CD4-positive, alpha-beta T cell (primary cell): ENCODE data around the gene GPC5. TPM values are rescaled to one million over a fixed set of nuclear protein-coding genes. Genes with fewer than 3 reads are reported as not detected.

Experiments used
- ATAC-seq: fragments of 200-7000 bp; cut with Tn5 transposase; one replicate; pipeline ENCODE4 v1.10.0; 2022; ENCODE audit warnings: mild to moderate bottlenecking; ENCODE audit not compliant: poor library complexity
- CTCF ChIA-PET: fragments of 350-600 bp; sonication (Branson Sonifier 250); formaldehyde crosslinking; loops from one replicate; lab custom pipeline; 2021; ENCODE audit warnings: antibody characterized with exemption, inconsistent platforms; lab: Charles Lee
- POLR2A ChIA-PET: fragments of 350-600 bp; sonication (Branson Sonifier 250); formaldehyde crosslinking; loops from one replicate; lab custom pipeline; 2021; ENCODE audit warnings: antibody characterized with exemption, inconsistent platforms; lab: Charles Lee
- DNase-seq, 14 experiments: peaks; one replicate each; pipeline ENCODE4 v3.0.0-alpha.2; 2013 to 2020; ENCODE audit warnings: mixed read lengths in 2 of 14
- H3K27ac ChIP-seq, 2 donors: one replicate each; pipeline versions ENCODE4 v1.5.1 to v1.7.0; 2013; ENCODE audit warnings: low read length in 2 of 2, low read depth in 1 of 2, mild to moderate bottlenecking in 1 of 2
- H3K27me3 ChIP-seq, 2 experiments: 1 replicate in 1 of 2; 2 replicates in 1 of 2; pipeline versions ENCODE4 v1.6.1 to v1.7.0; 2013; ENCODE audit warnings: low read length in 2 of 2, control low read depth in 1 of 2, mild to moderate bottlenecking in 1 of 2, moderate library complexity in 1 of 2; ENCODE audit not compliant: insufficient read depth in 2 of 2, control insufficient read depth in 1 of 2
- H3K36me3 ChIP-seq: one replicate; pipeline ENCODE4 v1.6.1; 2013; ENCODE audit warnings: low read length, control low read depth; ENCODE audit not compliant: insufficient read depth
- H3K4me1 ChIP-seq: one replicate; pipeline ENCODE4 v1.6.1; 2013; ENCODE audit warnings: low read length, control low read depth; ENCODE audit not compliant: insufficient read depth
- H3K4me3 ChIP-seq: one replicate; pipeline ENCODE4 v1.5.1; 2013; ENCODE audit warnings: mild to moderate bottlenecking, low read length, moderate library complexity
- H3K9me3 ChIP-seq, 2 experiments: 1 replicate in 1 of 2; 2 replicates in 1 of 2; pipeline versions ENCODE4 v1.6.1 to v1.7.0; 2013; ENCODE audit warnings: low read length in 2 of 2, mild to moderate bottlenecking in 2 of 2, control low read depth in 1 of 2, moderate library complexity in 1 of 2; ENCODE audit not compliant: control insufficient read depth in 1 of 2, insufficient read depth in 1 of 2
- H3K27ac Mint-ChIP-seq: one replicate; pipeline ENCODE4 v1.8.0; 2020; ENCODE audit warnings: mixed read lengths
- H3K27me3 Mint-ChIP-seq: one replicate; pipeline ENCODE4 v1.8.0; 2021; ENCODE audit warnings: mixed read lengths
- H3K36me3 Mint-ChIP-seq: one replicate; pipeline ENCODE4 v1.8.0; 2021; ENCODE audit warnings: low read depth, mixed read lengths
- H3K4me1 Mint-ChIP-seq: one replicate; pipeline ENCODE4 v1.8.0; 2021; ENCODE audit warnings: low read depth, mixed read lengths
- H3K4me3 Mint-ChIP-seq: one replicate; pipeline ENCODE4 v1.8.0; 2020; ENCODE audit warnings: mild to moderate bottlenecking, mixed read lengths
- H3K9me3 Mint-ChIP-seq: one replicate; pipeline ENCODE4 v1.8.0; 2020; ENCODE audit warnings: mixed read lengths
- intact Hi-C, 2 experiments: fragments of 100-400 bp; cut with DNase I in 1 of 2; cut with micrococcal nuclease in 1 of 2; formaldehyde crosslinking; loops; one replicate each; pipeline versions ENCODE4 v1.15.1 to v1.9.0; 2023 to 2025; cut with DNase I, micrococcal nuclease
- total RNA-seq, 174 experiments: library from RNA in 2 of 174; stranded (reverse) in 2 of 174; gene quantifications; one replicate each; pipeline ENCODE4 v1.2.3 and lab custom pipeline; 2021 to 2026
- TF ChIP-seq, protein P1 (sequence below): fragments of 200-600 bp; IDR thresholded peaks from one replicate; pipeline ENCODE4 v1.8.0; 2022; ENCODE audit warnings: antibody characterized with exemption, mild to moderate bottlenecking

GPC5 gene
- total RNA-seq, 2 experiments from 2014 or later: not detected

DNA sequence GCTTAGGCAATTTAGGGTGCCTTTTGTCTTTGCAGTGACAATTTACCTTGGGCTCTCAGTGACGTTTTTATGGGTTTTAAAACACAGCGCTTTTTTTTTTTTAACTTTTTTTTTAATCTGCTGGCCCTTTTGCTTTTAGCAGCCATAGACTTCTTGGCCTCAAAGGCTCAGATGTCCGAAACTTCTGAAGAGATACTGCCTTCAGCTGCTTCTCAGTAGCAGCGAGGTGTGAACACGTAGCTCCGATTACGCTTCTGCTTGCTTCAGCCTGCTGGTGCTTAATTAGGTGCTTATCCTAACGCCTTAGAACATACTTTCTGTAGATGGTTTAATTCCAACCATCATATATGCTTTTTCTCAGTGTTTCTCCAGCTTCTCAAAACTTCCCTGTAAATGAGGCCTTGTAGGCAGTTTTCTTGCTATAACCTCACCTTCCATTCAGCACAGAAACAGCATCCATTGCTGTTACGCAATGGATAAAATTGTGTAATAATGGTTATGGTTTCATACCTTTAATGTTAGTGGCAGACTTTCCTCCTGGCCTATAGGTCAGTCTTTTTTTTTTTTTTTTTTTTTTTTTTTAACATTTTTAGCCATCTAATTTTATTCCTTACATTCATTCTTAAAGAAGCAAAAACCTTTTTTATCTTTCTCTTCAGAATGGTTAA lies 723.9 kb downstream of the GPC5 start:
- intact Hi-C loops: no loop called here
- ATAC-seq (no peak), DNase-seq (no peak)
- peaks cover 0 to 4% of the 10 kb centered on the region in 2 experiments for H3K9me3 ChIP-seq
- ChIA-PET POLR2A (no interaction called here), CTCF (no interaction called here)
- H3K27me3 ChIP-seq: no peaks in the 10 kb centered on the region
- no peak overlapping the region for H3K4me3 Mint-ChIP-seq
- H3K4me1 Mint-ChIP-seq: no peaks in the 10 kb centered on the region
- TF ChIP-seq, protein P1, sequence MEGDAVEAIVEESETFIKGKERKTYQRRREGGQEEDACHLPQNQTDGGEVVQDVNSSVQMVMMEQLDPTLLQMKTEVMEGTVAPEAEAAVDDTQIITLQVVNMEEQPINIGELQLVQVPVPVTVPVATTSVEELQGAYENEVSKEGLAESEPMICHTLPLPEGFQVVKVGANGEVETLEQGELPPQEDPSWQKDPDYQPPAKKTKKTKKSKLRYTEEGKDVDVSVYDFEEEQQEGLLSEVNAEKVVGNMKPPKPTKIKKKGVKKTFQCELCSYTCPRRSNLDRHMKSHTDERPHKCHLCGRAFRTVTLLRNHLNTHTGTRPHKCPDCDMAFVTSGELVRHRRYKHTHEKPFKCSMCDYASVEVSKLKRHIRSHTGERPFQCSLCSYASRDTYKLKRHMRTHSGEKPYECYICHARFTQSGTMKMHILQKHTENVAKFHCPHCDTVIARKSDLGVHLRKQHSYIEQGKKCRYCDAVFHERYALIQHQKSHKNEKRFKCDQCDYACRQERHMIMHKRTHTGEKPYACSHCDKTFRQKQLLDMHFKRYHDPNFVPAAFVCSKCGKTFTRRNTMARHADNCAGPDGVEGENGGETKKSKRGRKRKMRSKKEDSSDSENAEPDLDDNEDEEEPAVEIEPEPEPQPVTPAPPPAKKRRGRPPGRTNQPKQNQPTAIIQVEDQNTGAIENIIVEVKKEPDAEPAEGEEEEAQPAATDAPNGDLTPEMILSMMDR: no peak
- H3K27ac Mint-ChIP-seq: no peak overlapping the region
- H3K27me3 Mint-ChIP-seq: no peaks in the 10 kb centered on the region
- no peaks in the 10 kb centered on the region for H3K36me3 ChIP-seq
- H3K9me3 Mint-ChIP-seq: peaks cover 3% of the 10 kb centered on the region
- no peaks in the 10 kb centered on the region for H3K36me3 Mint-ChIP-seq
- H3K4me3 ChIP-seq: no peak overlapping the region
- no peak overlapping the region for H3K27ac ChIP-seq
- H3K4me1 ChIP-seq: no peaks in the 10 kb centered on the region

DNA sequence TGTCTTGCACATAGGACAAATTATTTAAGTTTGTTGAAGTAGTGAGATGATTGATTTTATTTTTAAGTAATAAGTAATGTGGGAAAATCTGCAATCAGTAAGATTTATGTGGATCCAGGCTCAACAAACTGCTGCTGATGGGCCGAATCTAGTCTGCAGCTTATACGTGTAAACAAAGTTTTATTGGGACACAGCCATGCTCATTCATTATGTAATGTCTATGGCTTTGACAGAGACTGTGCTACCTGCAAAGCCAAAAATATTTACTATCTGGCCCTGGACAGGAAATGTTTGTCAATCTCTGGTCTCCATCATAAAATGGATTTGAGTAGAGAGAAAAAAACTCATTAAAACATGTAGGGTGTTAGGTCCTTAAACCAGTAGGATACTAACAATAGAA lies 728.0 kb downstream of the GPC5 start:
- intact Hi-C loops: no loop called here
- no peaks in the 10 kb centered on the region for H3K4me1 Mint-ChIP-seq
- no peak for DNase-seq
- no peaks in the 10 kb centered on the region for H3K27me3 Mint-ChIP-seq
- no peak overlapping the region for H3K4me3 ChIP-seq
- H3K9me3 ChIP-seq: no peaks in the 10 kb centered on the region
- no peak overlapping the region for H3K27ac ChIP-seq
- ChIA-PET CTCF (no interaction called here), POLR2A (no interaction called here)
- no peak overlapping the region for H3K27ac Mint-ChIP-seq
- no peak overlapping the region for H3K4me3 Mint-ChIP-seq
- no peaks in the 10 kb centered on the region for H3K9me3 Mint-ChIP-seq
- H3K36me3 ChIP-seq: no peaks in the 10 kb centered on the region
- no peak for ATAC-seq
- H3K27me3 ChIP-seq: no peaks in the 10 kb centered on the region
- H3K36me3 Mint-ChIP-seq: no peaks in the 10 kb centered on the region
- H3K4me1 ChIP-seq: no peaks in the 10 kb centered on the region
- TF ChIP-seq, protein P1: no peak

DNA sequence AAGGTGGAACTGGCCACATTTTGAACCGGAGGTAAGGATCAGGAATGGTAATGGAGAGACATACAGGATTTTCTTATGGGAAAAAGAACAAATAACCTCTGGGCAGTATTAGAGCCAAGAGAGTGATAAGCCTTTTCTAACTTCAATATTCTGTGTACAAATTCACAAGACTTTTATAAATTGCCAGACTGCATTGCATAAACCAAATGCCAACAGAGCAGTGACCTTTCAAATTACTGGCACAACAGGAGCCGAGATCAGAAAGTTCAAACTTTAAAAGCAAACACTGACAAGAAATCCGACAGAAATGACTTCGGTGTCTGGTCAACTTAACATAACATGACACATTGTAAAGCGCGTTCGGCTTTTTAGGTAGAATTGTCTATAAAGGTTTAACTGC lies 737.1 kb downstream of the GPC5 start:
- ATAC-seq: no peak
- H3K27me3 ChIP-seq: no peaks in the 10 kb centered on the region
- CTCF ChIA-PET: no interaction called here
- POLR2A ChIA-PET: no interaction called here
- Mint-ChIP-seq H3K27me3 (no peaks in the 10 kb centered on the region), H3K9me3 (peaks cover 3% of the 10 kb centered on the region), H3K4me1 (no peaks in the 10 kb centered on the region), H3K36me3 (no peaks in the 10 kb centered on the region), H3K27ac (no peak overlapping the region), H3K4me3 (no peak overlapping the region)
- no peaks in the 10 kb centered on the region for H3K9me3 ChIP-seq
- H3K36me3 ChIP-seq: no peaks in the 10 kb centered on the region
- intact Hi-C loops: no loop called here
- H3K27ac ChIP-seq: no peak overlapping the region
- no peak for DNase-seq
- no peak overlapping the region for H3K4me3 ChIP-seq
- H3K4me1 ChIP-seq: no peaks in the 10 kb centered on the region
- TF ChIP-seq, protein P1: no peak
